ENCODE data around the gene PRPSAP2. TPM values are rescaled to one million over a fixed set of nuclear protein-coding genes. Genes with fewer than 3 reads are reported as not detected.

PRPSAP2 gene
- total and polyA plus RNA-seq, 2 donors: 48.2 to 56.7 TPM

DNA sequence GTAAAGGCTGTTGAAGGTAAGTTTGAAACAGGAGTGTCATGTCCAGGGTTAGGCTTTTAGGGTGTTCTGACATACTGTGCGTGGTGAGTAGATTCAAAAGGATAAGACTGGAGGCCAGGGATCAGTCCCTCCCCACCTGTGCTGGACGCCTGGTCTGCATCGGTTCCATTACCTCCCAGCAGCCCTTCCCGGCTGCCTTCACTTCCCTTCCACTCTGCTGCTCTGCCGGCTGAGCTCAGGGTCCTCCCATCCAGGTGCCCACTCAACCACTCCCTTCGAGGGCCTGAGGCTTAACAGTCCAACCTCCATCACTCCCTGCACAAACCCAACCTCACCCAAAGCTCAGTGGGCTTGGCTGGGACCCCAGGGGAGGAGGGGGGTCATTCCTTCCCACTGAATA is 89.9 kb downstream of the PRPSAP2 start:
- Histone ChIP-seq H3K36me3 (ENCODE audit: control insufficient read depth in 2 of 2, insufficient read depth in 2 of 2, low read length in 1 of 2) (no peaks in the 10 kb centered on the region), H3K27me3 (ENCODE audit: control insufficient read depth in 2 of 2, insufficient read depth in 1 of 2, low read length in 1 of 2) (peaks cover 0 to 30% of the 10 kb centered on the region in 2 donors), H3K27ac (ENCODE audit: low read depth in 1 of 2, low read length in 1 of 2) (no peak overlapping the region), H3K4me1 (ENCODE audit: control insufficient read depth in 2 of 2, insufficient read depth in 2 of 2, low read length in 2 of 2) (no peaks in the 10 kb centered on the region), H3K9me3 (ENCODE audit: control insufficient read depth in 2 of 2, insufficient read depth in 1 of 2, low read length in 1 of 2) (no peaks in the 10 kb centered on the region), H3K4me3 (ENCODE audit: low read length in 2 of 2) (no peak overlapping the region)
- 83% methylated on average over 6 of the region's 6 CpGs for WGBS
- DNase-seq (ENCODE audit: low read depth in 6 of 9, low spot score in 9 of 9): no peak

GRCh38 chr17:18948476-18949006 is 90.6 kb downstream of the PRPSAP2 start:
- no peak for DNase-seq (ENCODE audit: low read depth in 6 of 9, low spot score in 9 of 9)
- 92% methylated on average over 8 of the region's 8 CpGs for WGBS

DNA sequence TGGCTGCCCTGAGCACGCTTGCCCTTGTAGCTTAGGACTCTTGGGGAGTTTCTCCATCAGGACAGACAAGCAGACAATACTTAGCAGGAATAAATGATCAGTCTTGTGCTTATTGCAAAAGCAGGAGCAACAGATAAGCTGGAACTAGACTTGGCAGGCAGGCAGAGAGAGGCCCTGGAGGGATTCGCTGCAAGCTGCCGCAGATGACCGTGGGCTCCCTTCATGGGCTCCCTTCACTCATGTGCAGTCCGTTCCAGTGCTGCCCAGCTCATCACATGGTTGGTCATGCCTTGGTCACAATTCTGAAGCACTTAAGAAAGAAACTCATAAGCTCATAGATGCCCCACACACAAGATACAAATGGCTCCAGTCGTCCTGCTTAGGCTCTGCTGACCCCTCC is 91.6 kb downstream of the PRPSAP2 start:
- Histone ChIP-seq H3K4me3 (ENCODE audit: low read length in 2 of 2) (no peak overlapping the region), H3K4me1 (ENCODE audit: control insufficient read depth in 2 of 2, insufficient read depth in 2 of 2, low read length in 2 of 2) (no peaks in the 10 kb centered on the region), H3K27me3 (ENCODE audit: control insufficient read depth in 2 of 2, insufficient read depth in 1 of 2, low read length in 1 of 2) (peaks cover 0 to 30% of the 10 kb centered on the region in 2 donors), H3K36me3 (ENCODE audit: control insufficient read depth in 2 of 2, insufficient read depth in 2 of 2, low read length in 1 of 2) (no peaks in the 10 kb centered on the region), H3K9me3 (ENCODE audit: control insufficient read depth in 2 of 2, insufficient read depth in 1 of 2, low read length in 1 of 2) (no peaks in the 10 kb centered on the region), H3K27ac (ENCODE audit: low read depth in 1 of 2, low read length in 1 of 2) (no peak overlapping the region)
- 91% methylated on average over 6 of the region's 6 CpGs for WGBS
- DNase-seq (ENCODE audit: low read depth in 6 of 9, low spot score in 9 of 9): no peak

More at GRCh38 chr17:18948476-18949006, 90.6 kb downstream of the PRPSAP2 start:
- H3K27ac ChIP-seq (ENCODE audit: low read depth in 1 of 2, low read length in 1 of 2): no peak overlapping the region
- H3K4me3 ChIP-seq (ENCODE audit: low read length in 2 of 2): no peak overlapping the region
- no peaks in the 10 kb centered on the region for H3K4me1 ChIP-seq (ENCODE audit: control insufficient read depth in 2 of 2, insufficient read depth in 2 of 2, low read length in 2 of 2)
- no peaks in the 10 kb centered on the region for H3K9me3 ChIP-seq (ENCODE audit: control insufficient read depth in 2 of 2, insufficient read depth in 1 of 2, low read length in 1 of 2)
- H3K27me3 ChIP-seq (ENCODE audit: control insufficient read depth in 2 of 2, insufficient read depth in 1 of 2, low read length in 1 of 2): peaks cover 0 to 30% of the 10 kb centered on the region in 2 donors
- H3K36me3 ChIP-seq (ENCODE audit: control insufficient read depth in 2 of 2, insufficient read depth in 2 of 2, low read length in 1 of 2): no peaks in the 10 kb centered on the region

GRCh38 chr17:18950346-18950745 is 92.4 kb downstream of the PRPSAP2 start:
- 71% methylated on average over 4 of the region's 4 CpGs for WGBS
- H3K36me3 ChIP-seq (ENCODE audit: control insufficient read depth in 2 of 2, insufficient read depth in 2 of 2, low read length in 1 of 2): no peaks in the 10 kb centered on the region

GRCh38 chr17:18950944-18951905 is 93.3 kb downstream of the PRPSAP2 start:
- peaks cover 8 to 10% of the 10 kb centered on the region in 2 donors for H3K4me1 ChIP-seq (ENCODE audit: control insufficient read depth in 2 of 2, insufficient read depth in 2 of 2, low read length in 2 of 2)
- H3K27ac ChIP-seq (ENCODE audit: low read depth in 1 of 2, low read length in 1 of 2): no peak overlapping the region
- no peaks in the 10 kb centered on the region for H3K36me3 ChIP-seq (ENCODE audit: control insufficient read depth in 2 of 2, insufficient read depth in 2 of 2, low read length in 1 of 2)
- peaks cover 0 to 21% of the 10 kb centered on the region in 2 donors for H3K27me3 ChIP-seq (ENCODE audit: control insufficient read depth in 2 of 2, insufficient read depth in 1 of 2, low read length in 1 of 2)
- H3K4me3 ChIP-seq (ENCODE audit: low read length in 2 of 2): no peak overlapping the region
- H3K9me3 ChIP-seq (ENCODE audit: control insufficient read depth in 2 of 2, insufficient read depth in 1 of 2, low read length in 1 of 2): no peaks in the 10 kb centered on the region
- WGBS: 93% methylated on average over 34 of the region's 34 CpGs
- no peak for DNase-seq (ENCODE audit: low read depth in 6 of 9, low spot score in 9 of 9)

More at GRCh38 chr17:18950346-18950745, 92.4 kb downstream of the PRPSAP2 start:
- H3K27me3 ChIP-seq (ENCODE audit: control insufficient read depth in 2 of 2, insufficient read depth in 1 of 2, low read length in 1 of 2): peaks cover 0 to 24% of the 10 kb centered on the region in 2 donors
- H3K9me3 ChIP-seq (ENCODE audit: control insufficient read depth in 2 of 2, insufficient read depth in 1 of 2, low read length in 1 of 2): no peaks in the 10 kb centered on the region
- DNase-seq (ENCODE audit: low read depth in 6 of 9, low spot score in 9 of 9): no peak
- H3K27ac ChIP-seq (ENCODE audit: low read depth in 1 of 2, low read length in 1 of 2): no peak overlapping the region
- H3K4me3 ChIP-seq (ENCODE audit: low read length in 2 of 2): no peak overlapping the region
- H3K4me1 ChIP-seq (ENCODE audit: control insufficient read depth in 2 of 2, insufficient read depth in 2 of 2, low read length in 2 of 2): peaks cover 3 to 5% of the 10 kb centered on the region in 2 donors

GRCh38 chr17:18951941-18952842 is 94.3 kb downstream of the PRPSAP2 start, which contains the start of gene SLC5A10:
SLC5A10 (plus strand) TSS chr17:18952165; CDS start chr17:18952206, 41 bp downstream.
- Histone ChIP-seq H3K36me3 (ENCODE audit: control insufficient read depth in 2 of 2, insufficient read depth in 2 of 2, low read length in 1 of 2) (no peaks in the 10 kb centered on the region), H3K4me3 (ENCODE audit: low read length in 2 of 2) (no peak within 1 kb of the TSS), H3K9me3 (ENCODE audit: control insufficient read depth in 2 of 2, insufficient read depth in 1 of 2, low read length in 1 of 2) (no peaks in the 10 kb centered on the region), H3K27ac (ENCODE audit: low read depth in 1 of 2, low read length in 1 of 2) (no peak within 1 kb of the TSS), H3K27me3 (ENCODE audit: control insufficient read depth in 2 of 2, insufficient read depth in 1 of 2, low read length in 1 of 2) (peaks cover 0 to 18% of the 10 kb centered on the region in 2 donors), H3K4me1 (ENCODE audit: control insufficient read depth in 2 of 2, insufficient read depth in 2 of 2, low read length in 2 of 2) (peaks cover 8 to 10% of the 10 kb centered on the region in 2 donors)
- 92% methylated on average over 17 of the region's 17 CpGs for WGBS
- no peak for DNase-seq (ENCODE audit: low read depth in 6 of 9, low spot score in 9 of 9)

- DNase-seq (ENCODE audit: low read depth in 6 of 9, low spot score in 9 of 9): no peak
- 98% methylated on average over 14 of the region's 14 CpGs for WGBS
- Histone ChIP-seq H3K27ac (ENCODE audit: low read depth in 1 of 2, low read length in 1 of 2) (no peak overlapping the region), H3K4me3 (ENCODE audit: low read length in 2 of 2) (no peak overlapping the region), H3K4me1 (ENCODE audit: control insufficient read depth in 2 of 2, insufficient read depth in 2 of 2, low read length in 2 of 2) (peaks cover 8 to 10% of the 10 kb centered on the region in 2 donors), H3K9me3 (ENCODE audit: control insufficient read depth in 2 of 2, insufficient read depth in 1 of 2, low read length in 1 of 2) (no peaks in the 10 kb centered on the region), H3K27me3 (ENCODE audit: control insufficient read depth in 2 of 2, insufficient read depth in 1 of 2, low read length in 1 of 2) (peaks cover 0 to 13% of the 10 kb centered on the region in 2 donors), H3K36me3 (ENCODE audit: control insufficient read depth in 2 of 2, insufficient read depth in 2 of 2, low read length in 1 of 2) (no peaks in the 10 kb centered on the region)
These were observed 95.3 kb downstream of the PRPSAP2 start for GRCh38 chr17:18953231-18953728.

GRCh38 chr17:18954321-18954720 is 96.4 kb downstream of the PRPSAP2 start:
- Histone ChIP-seq H3K9me3 (ENCODE audit: control insufficient read depth in 2 of 2, insufficient read depth in 1 of 2, low read length in 1 of 2) (peaks cover 0 to 3% of the 10 kb centered on the region in 2 donors), H3K27ac (ENCODE audit: low read depth in 1 of 2, low read length in 1 of 2) (no peak overlapping the region), H3K4me1 (ENCODE audit: control insufficient read depth in 2 of 2, insufficient read depth in 2 of 2, low read length in 2 of 2) (peaks cover 8 to 10% of the 10 kb centered on the region in 2 donors), H3K36me3 (ENCODE audit: control insufficient read depth in 2 of 2, insufficient read depth in 2 of 2, low read length in 1 of 2) (no peaks in the 10 kb centered on the region), H3K27me3 (ENCODE audit: control insufficient read depth in 2 of 2, insufficient read depth in 1 of 2, low read length in 1 of 2) (peaks cover 0 to 11% of the 10 kb centered on the region in 2 donors), H3K4me3 (ENCODE audit: low read length in 2 of 2) (no peak overlapping the region)
- no peak for DNase-seq (ENCODE audit: low read depth in 6 of 9, low spot score in 9 of 9)
- 100% methylated on average over 3 of the region's 3 CpGs for WGBS
